HG02970 (cell line): ENCODE data around the gene WNT10A.

Experiments used
- ATAC-seq: cut with Tn5 transposase; IDR thresholded peaks from one replicate; pipeline ENCODE4 v1.9.1; 2021; ENCODE audit warnings: mild to moderate bottlenecking, moderate library complexity, moderate number of reproducible peaks; ENCODE audit not compliant: unreplicated experiment, low FRiP score

Gene WNT10A

GRCh38 chr2:218891275-218892135 is 10.9 kb downstream of the WNT10A start:
- no peak for ATAC-seq

GRCh38 chr2:218892693-218893348 is 12.2 kb downstream of the WNT10A start:
- ATAC-seq = peak; percentile 44

- ATAC-seq = no peak
Observed at GRCh38 chr2:218893349-218894150, 12.9 kb downstream of the WNT10A start.

GRCh38 chr2:218894151-218894879 is 13.7 kb downstream of the WNT10A start:
- no peak for ATAC-seq

GRCh38 chr2:218894880-218895157 is 14.2 kb downstream of the WNT10A start:
- ATAC-seq = no peak

GRCh38 chr2:218895326-218895725 is 14.7 kb downstream of the WNT10A start:
- ATAC-seq = no peak

GRCh38 chr2:218895759-218896500 is 15.3 kb downstream of the WNT10A start:
- peak; percentile 3 for ATAC-seq

GRCh38 chr2:218896501-218897393 is 16.1 kb downstream of the WNT10A start:
- ATAC-seq = peak; percentile 50

GRCh38 chr2:218897394-218898108 is 16.9 kb downstream of the WNT10A start:
- ATAC-seq = no peak

- no peak for ATAC-seq
Observed at GRCh38 chr2:218898109-218898878, 17.6 kb downstream of the WNT10A start.

GRCh38 chr2:218899147-218899546 is 18.5 kb downstream of the WNT10A start:
- ATAC-seq = no peak

- ATAC-seq = no peak
Observed at GRCh38 chr2:218902427-218902826, 21.8 kb downstream of the WNT10A start.

GRCh38 chr2:218904176-218904575 is 23.5 kb downstream of the WNT10A start:
- no peak for ATAC-seq

GRCh38 chr2:218908721-218909619 is 28.3 kb downstream of the WNT10A start:
- peak; percentile 94 for ATAC-seq

- ATAC-seq = no peak
Observed at GRCh38 chr2:218910741-218911140, 30.1 kb downstream of the WNT10A start.

GRCh38 chr2:218920504-218920903 is 39.9 kb downstream of the WNT10A start:
- ATAC-seq = no peak

- ATAC-seq = no peak
Observed at GRCh38 chr2:218924757-218925156, 44.1 kb downstream of the WNT10A start.
